Spleen (tissue), 11 donors: Measurements from ENCODE around the gene SVOP. TPM values are rescaled to one million over a fixed set of nuclear protein-coding genes. Genes with fewer than 3 reads are reported as not detected.

ENCODE experiments used
- DNase-seq: peaks from one replicate; pipeline ENCODE4 v3.0.0-alpha.2; 2020
- H3K27ac ChIP-seq, 8 donors: fragments of 200-600 bp; sonication (generic) in 7 of 8; 1 replicate in 4 of 8; 2 replicates in 4 of 8; pipeline versions ENCODE4 v1.5.0 to v1.8.0; 2016 to 2021; ENCODE audit warnings: inconsistent platforms in 4 of 8, mild to moderate bottlenecking in 4 of 8, moderate library complexity in 1 of 8
- H3K27me3 ChIP-seq, 7 donors: fragments of 200-600 bp; sonication (generic) in 6 of 7; replicated peaks in 1 of 7; 1 replicate in 4 of 7; 2 replicates in 3 of 7; pipeline versions ENCODE4 v1.5.0 to v1.8.0; 2016 to 2021; ENCODE audit warnings: inconsistent platforms in 3 of 7, mild to moderate bottlenecking in 1 of 7
- H3K36me3 ChIP-seq, 6 donors: fragments of 200-600 bp; sonication (generic) in 5 of 6; 1 replicate in 4 of 6; 2 replicates in 2 of 6; pipeline versions ENCODE4 v1.5.0 to v1.8.0; 2016 to 2021; ENCODE audit warnings: inconsistent platforms in 2 of 6
- H3K4me1 ChIP-seq, 6 donors: fragments of 200-600 bp; sonication (generic) in 5 of 6; 1 replicate in 3 of 6; 2 replicates in 3 of 6; pipeline versions ENCODE4 v1.5.0 to v1.8.0; 2016 to 2021; ENCODE audit warnings: inconsistent platforms in 3 of 6
- H3K4me3 ChIP-seq, 8 donors: fragments of 200-600 bp; sonication (generic) in 7 of 8; 1 replicate in 4 of 8; 2 replicates in 4 of 8; pipeline versions ENCODE4 v1.5.0 to v1.8.0; 2016 to 2021; ENCODE audit warnings: inconsistent platforms in 4 of 8, mild to moderate bottlenecking in 4 of 8, moderate library complexity in 2 of 8
- H3K9me3 ChIP-seq, 8 donors: fragments of 200-600 bp; sonication (generic) in 7 of 8; 1 replicate in 4 of 8; 2 replicates in 4 of 8; pipeline versions ENCODE4 v1.5.0 to v1.8.0; 2016 to 2021; ENCODE audit warnings: inconsistent platforms in 4 of 8
- POLR2A ChIP-seq, 3 donors: fragments of 450-650 bp; IDR thresholded peaks; one replicate each; pipeline ENCODE4 v1.5.1; 2017; ENCODE audit warnings: antibody characterized with exemption in 3 of 3, mild to moderate bottlenecking in 1 of 3
- POLR2AphosphoS5 ChIP-seq, 3 donors: sonication (generic); formaldehyde crosslinking; IDR thresholded peaks; one replicate each; pipeline ENCODE4 v1.5.1; 2017; ENCODE audit warnings: antibody characterized with exemption in 3 of 3
- WGBS, 5 donors: extraction: QIAGEN DNeasy Blood & Tissue Kit in 3 of 5; methylation state at CpG; one replicate each; pipeline versions ENCODE4 v1.1.5 to v1.1.7; 2013 to 2018; 5-methylcytosine and 5-hydroxymethylcytosine counted together
- intact Hi-C: fragments of 100-400 bp; cut with DNase I; formaldehyde crosslinking; loops from one replicate; pipeline ENCODE4 v1.15.0; 2023; ENCODE audit warnings: low total_unique reads
- polyA plus RNA-seq, 3 donors: library from polyadenylated mRNA; stranded (reverse); fragments of 200-250 nt; gene quantifications; one replicate each; pipeline ENCODE4 v1.2.1, GENCODE V29; 2013
- total RNA-seq, 7 donors: library from RNA; depleted of rRNA in 3 of 7; stranded (reverse); fragments of >200 nt in 3 of 7; fragmentation: NEBNext Ultra II Directional in 4 of 7; extraction: Animal tissue kit (Norgen Biotek cat#: 25700) in 4 of 7; gene quantifications; one replicate each; pipeline versions ENCODE4 v1.1.0 to v1.2.1, GENCODE V29; 2016 to 2021
- TF ChIP-seq, protein P1 (sequence below), 11 experiments: fragments of 200-600 bp in 7 of 11; fragments of 450-650 bp in 4 of 11; sonication (generic) in 4 of 11; IDR thresholded peaks in 8 of 11; conservative IDR thresholded peaks in 3 of 11; 1 replicate in 7 of 11; 2 replicates in 4 of 11; pipeline versions ENCODE4 v1.4.0 to v1.8.0; 2016 to 2021; ENCODE audit warnings: antibody characterized with exemption in 11 of 11, inconsistent platforms in 4 of 11, mild to moderate bottlenecking in 1 of 11
- donor health status: healthy with polysubstance abuse.
- donor health status: DM: no; HTN: no; CAD: no; lungs with moderate emphysema.
- donor health status: DM: no; HTN: no; CAD: no.
- donor health status: Bipolar disorder and iron deficiency.
- donor health status: healthy.
- donor health status: DM: no; HTN: no; CAD: no.
- donor health status: DM: yes; HTN: yes; CAD: no.

SVOP gene
- total and polyA plus RNA-seq, 10 donors, result not detected

DNA sequence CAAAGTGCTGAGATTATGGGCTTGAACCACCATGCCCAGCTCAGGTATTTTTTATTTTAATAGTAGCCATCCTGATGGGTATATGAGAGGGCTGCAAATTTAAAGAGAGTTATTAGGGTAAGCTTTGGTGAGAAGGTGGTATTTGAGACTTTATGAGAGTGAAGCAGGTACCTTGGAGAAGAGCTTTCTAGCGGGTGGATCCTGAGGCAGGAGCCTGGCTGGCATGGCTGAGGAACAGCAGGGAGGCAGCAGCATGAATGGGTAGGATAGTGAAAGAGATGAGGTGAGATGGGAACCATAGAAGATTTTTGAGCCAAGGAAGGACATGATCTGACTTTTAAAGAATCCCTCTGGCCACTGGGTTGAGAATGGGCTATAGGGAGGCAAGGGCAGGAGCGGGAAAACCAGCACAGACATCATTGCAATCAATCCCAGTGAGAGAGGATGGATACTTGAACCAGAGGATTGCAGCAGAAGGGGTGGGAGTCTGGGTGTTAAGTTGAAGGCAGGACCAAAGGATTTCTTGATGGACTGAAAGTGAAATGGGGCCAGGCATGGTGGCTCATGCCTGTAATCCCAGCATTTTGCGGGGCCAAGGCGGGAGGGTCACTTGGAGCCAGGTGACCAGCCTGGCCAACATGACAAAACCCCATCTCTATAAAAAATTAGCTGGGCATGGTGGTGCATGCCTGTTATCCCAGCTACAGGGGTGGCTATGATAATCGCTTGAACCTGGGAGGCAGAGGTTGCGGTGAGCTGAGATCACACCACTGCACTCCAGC lies 5.7 kb downstream of the SVOP start:
- TF ChIP-seq POLR2A (IDR thresholded peaks at IDR 0.05) (no peak), POLR2AphosphoS5 (IDR thresholded peaks at IDR 0.05) (no peak)
- TF ChIP-seq, protein P1, sequence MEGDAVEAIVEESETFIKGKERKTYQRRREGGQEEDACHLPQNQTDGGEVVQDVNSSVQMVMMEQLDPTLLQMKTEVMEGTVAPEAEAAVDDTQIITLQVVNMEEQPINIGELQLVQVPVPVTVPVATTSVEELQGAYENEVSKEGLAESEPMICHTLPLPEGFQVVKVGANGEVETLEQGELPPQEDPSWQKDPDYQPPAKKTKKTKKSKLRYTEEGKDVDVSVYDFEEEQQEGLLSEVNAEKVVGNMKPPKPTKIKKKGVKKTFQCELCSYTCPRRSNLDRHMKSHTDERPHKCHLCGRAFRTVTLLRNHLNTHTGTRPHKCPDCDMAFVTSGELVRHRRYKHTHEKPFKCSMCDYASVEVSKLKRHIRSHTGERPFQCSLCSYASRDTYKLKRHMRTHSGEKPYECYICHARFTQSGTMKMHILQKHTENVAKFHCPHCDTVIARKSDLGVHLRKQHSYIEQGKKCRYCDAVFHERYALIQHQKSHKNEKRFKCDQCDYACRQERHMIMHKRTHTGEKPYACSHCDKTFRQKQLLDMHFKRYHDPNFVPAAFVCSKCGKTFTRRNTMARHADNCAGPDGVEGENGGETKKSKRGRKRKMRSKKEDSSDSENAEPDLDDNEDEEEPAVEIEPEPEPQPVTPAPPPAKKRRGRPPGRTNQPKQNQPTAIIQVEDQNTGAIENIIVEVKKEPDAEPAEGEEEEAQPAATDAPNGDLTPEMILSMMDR (IDR thresholded peaks at IDR 0.05 in 8 of 11, conservative IDR thresholded peaks at IDR 0.05 in 3 of 11), result no peak
- no peak for DNase-seq
- H3K4me3 ChIP-seq, result no peak overlapping the region
- H3K4me1 ChIP-seq, result no peaks in the 10 kb centered on the region
- intact Hi-C loops, result no loop called here
- WGBS, 5 donors, result 83 to 93% (median 90%) methylated on average over 6 of the region's 6 CpGs
- H3K27me3 ChIP-seq, result peaks cover 0 to 67% (median 4%) of the 10 kb centered on the region in 7 donors
- H3K36me3 ChIP-seq, result no peaks in the 10 kb centered on the region
- no peak overlapping the region for H3K27ac ChIP-seq
- H3K9me3 ChIP-seq, result no peaks in the 10 kb centered on the region

DNA sequence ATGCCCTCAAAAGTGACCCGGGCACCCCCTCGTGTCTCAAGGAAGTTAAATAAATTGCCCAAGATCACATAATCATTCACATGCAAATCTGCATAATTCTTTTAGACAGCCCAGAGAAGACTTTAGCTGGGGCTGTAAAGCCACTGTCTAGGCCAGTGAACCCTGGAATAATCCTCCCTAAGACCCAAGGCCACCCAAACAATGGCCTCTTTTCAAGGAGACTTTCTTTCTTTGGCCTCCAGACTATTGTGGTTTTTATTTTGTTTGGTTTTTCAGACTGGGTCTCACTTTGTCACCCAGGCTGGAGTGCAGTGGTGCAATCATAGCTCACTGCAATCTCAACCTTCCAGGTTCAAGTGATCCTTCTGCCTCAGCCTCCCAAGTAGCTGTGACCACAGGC lies 10.6 kb downstream of the SVOP start:
- Histone ChIP-seq H3K4me3 (no peak overlapping the region), H3K9me3 (no peaks in the 10 kb centered on the region), H3K36me3 (no peaks in the 10 kb centered on the region), H3K4me1 (no peaks in the 10 kb centered on the region), H3K27me3 (peaks cover 0 to 28% (median 3%) of the 10 kb centered on the region in 7 donors), H3K27ac (no peak overlapping the region)
- intact Hi-C loops, result no loop called here
- no peak for DNase-seq
- 72 to 85% (median 75%) methylated on average over 2 of the region's 2 CpGs for WGBS, 5 donors
- TF ChIP-seq POLR2AphosphoS5 (IDR thresholded peaks at IDR 0.05), result no peak

DNA sequence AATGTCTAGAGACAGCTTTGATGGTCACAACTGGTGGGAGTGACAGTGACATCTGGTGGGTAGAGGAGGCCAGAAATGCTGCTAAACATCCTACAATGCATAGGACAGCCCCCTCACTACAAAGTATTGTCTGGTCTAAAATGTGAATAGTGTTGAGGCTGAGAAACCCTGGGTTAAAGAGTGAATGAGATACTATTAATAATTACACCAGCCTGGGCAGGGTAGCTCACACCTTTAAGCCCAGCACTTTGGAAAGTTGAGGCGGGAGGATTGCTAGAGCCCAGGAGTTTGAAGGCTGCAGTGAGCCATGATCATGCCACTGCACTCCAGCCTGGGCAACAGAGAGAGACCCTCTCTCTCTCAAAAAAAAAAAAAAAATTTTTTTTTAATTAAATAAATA lies 11.1 kb downstream of the SVOP start:
- no peaks in the 10 kb centered on the region for H3K36me3 ChIP-seq
- no peaks in the 10 kb centered on the region for H3K9me3 ChIP-seq
- WGBS, 5 donors, result 87 to 100% (median 96%) methylated on average over 1 of the region's 1 CpG
- no peak for DNase-seq
- peaks cover 0 to 23% (median 0%) of the 10 kb centered on the region in 7 donors for H3K27me3 ChIP-seq
- no peak for TF ChIP-seq POLR2A (IDR thresholded peaks at IDR 0.05)
- TF ChIP-seq, protein P1 (IDR thresholded peaks at IDR 0.05 in 8 of 11, conservative IDR thresholded peaks at IDR 0.05 in 3 of 11), result no peak
- no peak for TF ChIP-seq POLR2AphosphoS5 (IDR thresholded peaks at IDR 0.05)
- intact Hi-C loops, result no loop called here
- H3K4me1 ChIP-seq, result no peaks in the 10 kb centered on the region
- no peak overlapping the region for H3K4me3 ChIP-seq
- H3K27ac ChIP-seq, result no peak overlapping the region

DNA sequence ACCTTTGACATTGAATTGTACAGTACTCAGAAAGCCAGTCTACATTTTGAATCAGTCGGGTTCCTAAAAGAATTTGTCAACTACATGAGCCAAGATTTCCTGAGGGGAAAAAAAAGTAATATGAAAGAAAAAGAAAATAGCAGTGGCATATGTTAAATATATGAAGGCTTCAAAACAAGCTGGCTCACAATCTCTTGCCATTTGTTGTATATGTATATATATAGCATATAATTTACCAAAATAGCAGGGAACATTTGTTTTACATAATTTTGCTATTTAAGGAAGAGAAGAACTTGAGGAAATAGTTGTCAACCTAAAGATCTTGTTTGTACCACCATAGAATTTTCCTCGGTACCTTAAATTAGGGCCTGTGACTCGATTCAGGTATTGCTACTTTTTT lies 16.9 kb downstream of the SVOP start:
- peaks cover 0 to 3% (median 0%) of the 10 kb centered on the region in 7 donors for H3K27me3 ChIP-seq
- WGBS, 5 donors, result 73 to 84% (median 81%) methylated on average over 3 of the region's 3 CpGs
- intact Hi-C loops, result no loop called here

More for the DNA sequence above, 16.9 kb downstream of the SVOP start:
- TF ChIP-seq POLR2A (IDR thresholded peaks at IDR 0.05), result no peak
- TF ChIP-seq, protein P1 (IDR thresholded peaks at IDR 0.05 in 8 of 11, conservative IDR thresholded peaks at IDR 0.05 in 3 of 11), result no peak
- no peak for TF ChIP-seq POLR2AphosphoS5 (IDR thresholded peaks at IDR 0.05)
- no peaks in the 10 kb centered on the region for H3K9me3 ChIP-seq
- no peak overlapping the region for H3K4me3 ChIP-seq
- H3K36me3 ChIP-seq, result no peaks in the 10 kb centered on the region
- H3K4me1 ChIP-seq, result no peaks in the 10 kb centered on the region
- H3K27ac ChIP-seq, result no peak overlapping the region
- DNase-seq, result no peak
